ENCODE data around the gene AUTS2. TPM values are rescaled to one million over a fixed set of nuclear protein-coding genes. Genes with fewer than 3 reads are reported as not detected.

The AUTS2 gene
- total and polyA plus RNA-seq, 10 donors: 6.1 to 54.8 (median 29.1) TPM

GRCh38 chr7:70346844-70347462, 748.7 kb downstream of the AUTS2 start:
- WGBS, 5 donors: 69 to 86% (median 78%) methylated on average over 5 of the region's 5 CpGs
- intact Hi-C loops (cut with DNase I; ENCODE audit: low total_unique reads): no loop called here
- DNase-seq: no peak
- Histone ChIP-seq H3K27me3 (replicated peaks in 1 of 7) (no peaks in the 10 kb centered on the region), H3K4me3 (no peak overlapping the region), H3K36me3 (no peaks in the 10 kb centered on the region), H3K9me3 (no peaks in the 10 kb centered on the region), H3K27ac (no peak overlapping the region), H3K4me1 (no peaks in the 10 kb centered on the region)
- TF ChIP-seq POLR2AphosphoS5 (IDR thresholded peaks at IDR 0.05) (no peak), POLR2A (IDR thresholded peaks at IDR 0.05) (no peak), CTCF (IDR thresholded peaks at IDR 0.05 in 8 of 11, conservative IDR thresholded peaks at IDR 0.05 in 3 of 11) (no peak)

GRCh38 chr7:70347463-70348254, 749.4 kb downstream of the AUTS2 start:
- H3K27me3 ChIP-seq (replicated peaks in 1 of 7): no peaks in the 10 kb centered on the region
- H3K9me3 ChIP-seq: no peaks in the 10 kb centered on the region
- no peak overlapping the region for H3K27ac ChIP-seq
- H3K4me3 ChIP-seq: no peak overlapping the region
- 75 to 92% (median 81%) methylated on average over 3 of the region's 3 CpGs for WGBS, 5 donors
- no peaks in the 10 kb centered on the region for H3K36me3 ChIP-seq
- intact Hi-C loops (cut with DNase I; ENCODE audit: low total_unique reads): no loop called here
- TF ChIP-seq POLR2AphosphoS5 (IDR thresholded peaks at IDR 0.05) (no peak), POLR2A (IDR thresholded peaks at IDR 0.05) (no peak), CTCF (IDR thresholded peaks at IDR 0.05 in 8 of 11, conservative IDR thresholded peaks at IDR 0.05 in 3 of 11) (no peak)
- H3K4me1 ChIP-seq: no peaks in the 10 kb centered on the region
- no peak for DNase-seq

GRCh38 chr7:70349031-70349430, 750.8 kb downstream of the AUTS2 start:
- no peak overlapping the region for H3K4me3 ChIP-seq
- WGBS, 5 donors: 92 to 100% (median 98%) methylated on average over 2 of the region's 2 CpGs
- TF ChIP-seq POLR2A (IDR thresholded peaks at IDR 0.05) (no peak), CTCF (IDR thresholded peaks at IDR 0.05 in 8 of 11, conservative IDR thresholded peaks at IDR 0.05 in 3 of 11) (no peak), POLR2AphosphoS5 (IDR thresholded peaks at IDR 0.05) (no peak)
- no peaks in the 10 kb centered on the region for H3K9me3 ChIP-seq
- no peaks in the 10 kb centered on the region for H3K36me3 ChIP-seq
- no peaks in the 10 kb centered on the region for H3K27me3 ChIP-seq (replicated peaks in 1 of 7)
- DNase-seq: no peak
- intact Hi-C loops (cut with DNase I; ENCODE audit: low total_unique reads): no loop called here
- H3K27ac ChIP-seq: no peak overlapping the region
- H3K4me1 ChIP-seq: peaks cover 0 to 3% (median 0%) of the 10 kb centered on the region in 6 donors

- Histone ChIP-seq H3K4me1 (peaks cover 0 to 11% (median 3%) of the 10 kb centered on the region in 6 donors), H3K27ac (no peak overlapping the region), H3K36me3 (no peaks in the 10 kb centered on the region), H3K27me3 (replicated peaks in 1 of 7) (no peaks in the 10 kb centered on the region), H3K4me3 (no peak overlapping the region), H3K9me3 (no peaks in the 10 kb centered on the region)
- no peak for DNase-seq
- TF ChIP-seq CTCF (IDR thresholded peaks at IDR 0.05 in 8 of 11, conservative IDR thresholded peaks at IDR 0.05 in 3 of 11): no peak
- no peak for TF ChIP-seq POLR2A (IDR thresholded peaks at IDR 0.05)
- no peak for TF ChIP-seq POLR2AphosphoS5 (IDR thresholded peaks at IDR 0.05)
- 65 to 89% (median 78%) methylated on average over 1 of the region's 1 CpG for WGBS, 5 donors
- intact Hi-C loops (cut with DNase I; ENCODE audit: low total_unique reads): no loop called here
These were observed 751.5 kb downstream of the AUTS2 start for GRCh38 chr7:70349819-70350218.

All from spleen (tissue), 11 donors.